ENCODE data around the gene PPFIBP2. TPM values are rescaled to one million over a fixed set of nuclear protein-coding genes. Genes with fewer than 3 reads are reported as not detected.

Gene PPFIBP2
- total RNA-seq, 1 experiment from 2014 or later: 5.7 TPM

GRCh38 chr11:7480113-7480512, 33.7 kb upstream of the PPFIBP2 start:
- H3K27ac ChIP-seq (ENCODE audit: low read depth, low read length): no peak overlapping the region
- no peaks in the 10 kb centered on the region for H3K79me2 ChIP-seq (ENCODE audit: insufficient read depth, low read length)
- H3K27me3 ChIP-seq (ENCODE audit: insufficient read depth, low read length): peaks cover 41% of the 10 kb centered on the region
- intact Hi-C loops (cut with micrococcal nuclease): no loop called here
- ChIA-PET POLR2A (no interaction called here), RAD21 (ENCODE audit: low non-redundant PET in 1 of 2, low total read pairs in 2 of 2, uncharacterized antibody in 2 of 2, unreplicated experiment in 2 of 2) (no interaction called here), CTCF (no interaction called here)
- TF ChIP-seq ZBTB33 (IDR thresholded peaks at IDR 0.05; ENCODE audit: extremely low read depth, insufficient replicate concordance, low read length): no peak
- no peak for TF ChIP-seq JUND (IDR thresholded peaks at IDR 0.05)
- TF ChIP-seq EZH2phosphoT487 (IDR thresholded peaks at IDR 0.05; ENCODE audit: borderline replicate concordance): no peak
- no peak for TF ChIP-seq CTCF (IDR thresholded peaks at IDR 0.05 in 2 of 3, conservative IDR thresholded peaks at IDR 0.05 in 1 of 3; ENCODE audit: borderline replicate concordance in 1 of 3, insufficient read depth in 1 of 3, low read depth in 2 of 3, low read length in 2 of 3)
- no peak for TF ChIP-seq MAX (IDR thresholded peaks at IDR 0.05)
- TF ChIP-seq POLR2A (IDR thresholded peaks at IDR 0.05; ENCODE audit: borderline replicate concordance, extremely low read depth, insufficient read depth, insufficient read length): no peak
- no peak for TF ChIP-seq FOSL1 (IDR thresholded peaks at IDR 0.05; ENCODE audit: low read depth)
- no peak for TF ChIP-seq REST (IDR thresholded peaks at IDR 0.05; ENCODE audit: low read depth)
- TF ChIP-seq RAD21 (IDR thresholded peaks at IDR 0.05; ENCODE audit: low read depth): no peak
- no peak for TF ChIP-seq EZH2 (IDR thresholded peaks at IDR 0.05)
- TF ChIP-seq ELF1 (IDR thresholded peaks at IDR 0.05; ENCODE audit: borderline replicate concordance, low read depth): no peak
- H3K4me2 ChIP-seq (ENCODE audit: low read length): no peak overlapping the region
- H3K4me1 ChIP-seq (ENCODE audit: control insufficient read depth in 1 of 2, insufficient read depth in 2 of 2, low read length in 2 of 2): no peaks in the 10 kb centered on the region
- BruUV-seq (replicated peaks): no TSS peak
- no peaks in the 10 kb centered on the region for H3K9me2 ChIP-seq (ENCODE audit: insufficient read depth)
- H4K20me1 ChIP-seq (ENCODE audit: insufficient read depth): no peaks in the 10 kb centered on the region
- no peaks in the 10 kb centered on the region for H3K9me3 ChIP-seq (ENCODE audit: control insufficient read depth in 1 of 2, insufficient read depth in 1 of 2, low read depth in 1 of 2, low read length in 2 of 2)
- no peak for DNase-seq (ENCODE audit: low read depth, low spot score)
- no peak overlapping the region for H2AFZ ChIP-seq (ENCODE audit: low read depth, low read length, poor library complexity, severe bottlenecking)
- H3K36me3 ChIP-seq (ENCODE audit: control insufficient read depth in 1 of 2, insufficient read depth in 2 of 2, low read length in 2 of 2): no peaks in the 10 kb centered on the region
- no peak overlapping the region for H3K4me3 ChIP-seq (replicated peaks in 1 of 2; ENCODE audit: low read depth in 1 of 2, low read length in 2 of 2)
- no peak for ATAC-seq
- H3K9ac ChIP-seq (ENCODE audit: low read length): no peak overlapping the region

All from HCT116 (cell line).